ENCODE measurements around the gene PAEP.

The PAEP gene

DNA sequence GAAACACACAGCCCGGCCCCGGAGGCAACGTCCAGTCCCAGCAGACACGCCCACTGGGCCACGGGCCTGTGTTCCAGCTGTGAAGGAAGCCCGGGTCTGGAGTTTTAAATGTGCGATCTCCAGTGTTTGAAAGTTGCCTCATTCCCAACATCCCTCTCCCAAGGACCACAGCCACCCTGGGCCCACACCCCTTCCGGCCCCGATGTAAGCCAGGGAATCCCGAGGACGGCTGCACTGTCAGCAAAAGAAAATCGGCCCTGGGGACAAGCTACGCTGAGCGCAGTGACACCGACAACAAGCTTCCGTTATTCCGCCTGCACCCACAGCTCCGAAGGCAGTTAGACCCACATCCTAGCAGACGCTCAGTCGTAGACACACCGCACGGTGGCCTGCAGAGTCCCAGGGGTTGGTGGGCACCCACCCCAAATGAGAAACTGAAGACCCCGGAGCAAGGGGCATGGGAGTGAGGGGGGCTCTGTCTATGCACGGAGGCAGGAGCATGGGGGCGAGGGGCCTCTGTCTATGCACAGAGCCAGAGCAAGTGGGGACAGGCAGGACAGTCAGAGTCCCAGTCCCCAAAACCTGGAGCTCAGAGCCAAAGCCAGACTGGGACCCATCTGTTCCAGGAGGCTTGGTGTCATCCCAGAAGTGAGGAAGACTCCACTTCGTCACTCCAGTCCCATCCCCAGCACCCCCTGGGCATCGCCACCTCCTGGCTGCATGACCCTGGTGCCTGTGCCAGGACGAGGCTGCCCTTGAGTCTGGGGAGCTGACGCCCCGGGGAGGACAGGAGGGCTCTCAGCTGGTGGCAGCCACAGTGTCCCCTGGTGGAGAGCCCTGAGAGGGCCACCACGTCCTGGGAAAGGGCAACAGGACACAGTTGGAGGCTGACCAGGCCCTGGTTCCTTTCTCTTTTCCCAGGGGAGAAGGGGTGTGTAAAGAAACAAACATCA lies 54.4 kb downstream of the PAEP start:
- no peak for DNase-seq (ENCODE audit: low spot score)
